GM20000 (cell line): ENCODE data around the gene SHCBP1L.

Experiments used
- DNase-seq: peaks from one replicate; pipeline ENCODE4 v3.0.0; 2012; ENCODE audit warnings: low spot score
- CTCF ChIP-seq: IDR thresholded peaks from 2 replicates; pipeline ENCODE4 v1.5.1; 2012; ENCODE audit warnings: mild to moderate bottlenecking, control low read depth; ENCODE audit errors: extremely low read depth, missing control alignments

The SHCBP1L gene

GRCh38 chr1:182886985-182887384, 66.0 kb downstream of the SHCBP1L start:
- no peak for DNase-seq
- no peak for TF ChIP-seq CTCF

- DNase-seq, result no peak
- no peak for TF ChIP-seq CTCF
These were observed 67.4 kb downstream of the SHCBP1L start for GRCh38 chr1:182885591-182885990.

DNA sequence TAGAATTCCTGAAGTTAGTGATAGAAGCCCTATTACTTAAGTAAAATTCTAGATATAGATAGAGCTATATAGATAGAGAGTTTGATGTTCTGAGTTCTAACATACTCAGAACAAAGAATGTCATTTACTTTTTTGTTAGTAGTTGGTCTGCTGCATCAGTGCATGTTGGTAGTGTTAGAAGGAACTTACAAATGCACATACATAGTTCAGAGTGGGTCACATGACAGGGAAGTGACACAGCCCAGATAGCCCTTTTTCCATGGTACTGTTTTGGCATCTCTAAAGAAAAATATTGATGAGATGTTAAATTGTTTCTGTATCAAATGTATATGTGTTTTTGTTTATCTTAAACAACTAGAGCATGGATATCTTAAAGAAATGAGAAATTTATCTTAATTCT, 68.1 kb downstream of the SHCBP1L start:
- no peak for TF ChIP-seq CTCF
- DNase-seq, result no peak

DNA sequence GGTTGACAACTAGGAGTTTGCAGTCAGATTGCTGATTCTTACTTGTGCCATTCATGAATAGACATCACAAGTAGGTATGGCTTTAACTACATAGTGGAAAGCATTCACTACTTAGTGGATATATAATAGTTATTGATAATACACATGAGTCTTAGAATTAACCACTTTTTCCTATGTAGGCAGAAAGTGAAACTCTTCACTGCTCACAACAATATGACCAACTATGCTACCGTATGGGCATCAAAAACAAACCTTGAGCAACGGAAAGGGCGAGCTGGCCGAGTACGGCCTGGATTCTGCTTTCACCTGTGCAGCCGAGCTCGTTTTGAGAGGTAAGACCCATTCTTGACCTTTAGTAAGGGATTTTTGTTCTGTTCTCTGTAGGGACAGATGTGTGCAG, 75.1 kb downstream of the SHCBP1L start:
- DNase-seq, result no peak

GRCh38 chr1:182877331-182877730, 75.6 kb downstream of the SHCBP1L start:
- TF ChIP-seq CTCF, result no peak
- DNase-seq, result no peak

More for the DNA sequence above, 75.1 kb downstream of the SHCBP1L start:
- TF ChIP-seq CTCF, result no peak

GRCh38 chr1:182875889-182876288, 77.1 kb downstream of the SHCBP1L start:
- DNase-seq, result no peak
- no peak for TF ChIP-seq CTCF

- TF ChIP-seq CTCF, result no peak
- DNase-seq, result no peak
These were observed 80.1 kb downstream of the SHCBP1L start for GRCh38 chr1:182872881-182873280.
